ENCODE data around the gene ZNF217. TPM values are rescaled to one million over a fixed set of nuclear protein-coding genes. Genes with fewer than 3 reads are reported as not detected.
"Not testable (repeated sequence)": the region's sequence is repeated elsewhere in the genome, so short reads cannot be mapped to it uniquely, and the experiment has no call there.

Gene ZNF217
- 10 to 100 TPM in 2 of 4 donors, 1 to 10 TPM in 2; 8.5 to 15.6 (median 11.6) TPM for total RNA-seq
- polyA plus RNA-seq: 4.5 TPM
- long read RNA-seq, donor 1, partial matches to known transcripts: 4 of 6 reads
- long read RNA-seq, donor 1, other reads (novel, unspliced or antisense): 2 of 6 reads
- long read RNA-seq, donor 2: 0 reads
- long read RNA-seq, donor 3, partial matches to known transcripts: 1 of 3 reads
- long read RNA-seq, donor 3, other reads (novel, unspliced or antisense): 2 of 3 reads
- long read RNA-seq, donor 4: 0 reads

- Histone ChIP-seq H3K4me3 (ENCODE audit: low read length) (peak within 1 kb of the TSS; percentile 99), H3K27ac (ENCODE audit: low read length) (peak within 1 kb of the TSS; percentile 100)
- H3K4me1 ChIP-seq (ENCODE audit: control insufficient read depth, insufficient read depth, low read length); H3K27me3 ChIP-seq (ENCODE audit: control insufficient read depth, insufficient read depth); H3K9me3 ChIP-seq (ENCODE audit: control insufficient read depth, low read length): not testable (repeated sequence)
- intact Hi-C loops (cut with DNase I): loop anchor here in 1 of 4 donors (10.0 kb wide), 1 partner anchor 141 kb away; no protein-coding TSS in a partner anchor
- DNase-seq (peak; percentile 82 to 92 (median 90)), ATAC-seq (peak; percentile 67 to 68)
- WGBS: 6% methylated on average over 63 of the region's 66 CpGs
Measured at GRCh38 chr20:53593466-53594007, at the start of gene ZNF217. TSS of gene ZNF217 (minus strand) at chr20:53593839. CDS start at chr20:53582826, 11,013 bp downstream.

- no peaks in the 10 kb centered on the region for H3K9me3 ChIP-seq (ENCODE audit: control insufficient read depth, low read length)
- peak in 1 of 3 donors; percentile 57 for DNase-seq
- 40% methylated on average over 12 of the region's 12 CpGs for WGBS
- peak; percentile 84 to 88 for ATAC-seq
- intact Hi-C loops (cut with DNase I): no loop called here
- H3K4me3 ChIP-seq (ENCODE audit: low read length): no peak overlapping the region
- no peaks in the 10 kb centered on the region for H3K4me1 ChIP-seq (ENCODE audit: control insufficient read depth, insufficient read depth, low read length)
- no peaks in the 10 kb centered on the region for H3K27me3 ChIP-seq (ENCODE audit: control insufficient read depth, insufficient read depth)
- H3K27ac ChIP-seq (ENCODE audit: low read length): peak overlapping the region; percentile 2
Measured at GRCh38 chr20:53643031-53643832, 49.6 kb upstream of the ZNF217 start.

GRCh38 chr20:53642196-53643030, 48.8 kb upstream of the ZNF217 start:
- intact Hi-C loops (cut with DNase I): no loop called here
- whole genome bisulfite sequencing: 64% methylated on average over 17 of the region's 17 CpGs
- Histone ChIP-seq H3K27ac (ENCODE audit: low read length) (peak overlapping the region; percentile 18), H3K4me1 (ENCODE audit: control insufficient read depth, insufficient read depth, low read length) (no peaks in the 10 kb centered on the region), H3K27me3 (ENCODE audit: control insufficient read depth, insufficient read depth) (no peaks in the 10 kb centered on the region), H3K9me3 (ENCODE audit: control insufficient read depth, low read length) (no peaks in the 10 kb centered on the region), H3K4me3 (ENCODE audit: low read length) (no peak overlapping the region)
- DNase-seq (peak in 1 of 3 donors; percentile 66), ATAC-seq (peak; percentile 88 to 89)

- intact Hi-C loops (cut with DNase I): no loop called here
- no peaks in the 10 kb centered on the region for H3K4me1 ChIP-seq (ENCODE audit: control insufficient read depth, insufficient read depth, low read length)
- H3K4me3 ChIP-seq (ENCODE audit: low read length): no peak overlapping the region
- no peaks in the 10 kb centered on the region for H3K27me3 ChIP-seq (ENCODE audit: control insufficient read depth, insufficient read depth)
- no peak for ATAC-seq
- H3K9me3 ChIP-seq (ENCODE audit: control insufficient read depth, low read length): no peaks in the 10 kb centered on the region
- DNase-seq: no peak
- no peak overlapping the region for H3K27ac ChIP-seq (ENCODE audit: low read length)
- 92% methylated on average over 6 of the region's 6 CpGs for WGBS
Measured at GRCh38 chr20:53639647-53640440, 46.2 kb upstream of the ZNF217 start.

GRCh38 chr20:53639128-53639527, 45.5 kb upstream of the ZNF217 start:
- WGBS: 87% methylated on average over 3 of the region's 3 CpGs
- Histone ChIP-seq H3K27me3 (ENCODE audit: control insufficient read depth, insufficient read depth) (no peaks in the 10 kb centered on the region), H3K4me3 (ENCODE audit: low read length) (no peak overlapping the region), H3K4me1 (ENCODE audit: control insufficient read depth, insufficient read depth, low read length) (no peaks in the 10 kb centered on the region), H3K27ac (ENCODE audit: low read length) (no peak overlapping the region), H3K9me3 (ENCODE audit: control insufficient read depth, low read length) (no peaks in the 10 kb centered on the region)
- no peak for ATAC-seq
- no peak for DNase-seq
- intact Hi-C loops (cut with DNase I): no loop called here

GRCh38 chr20:53637310-53637709, 43.7 kb upstream of the ZNF217 start:
- 98% methylated on average over 9 of the region's 9 CpGs for WGBS
- H3K27ac ChIP-seq (ENCODE audit: low read length); intact Hi-C loops (cut with DNase I); H3K9me3 ChIP-seq (ENCODE audit: control insufficient read depth, low read length); H3K4me1 ChIP-seq (ENCODE audit: control insufficient read depth, insufficient read depth, low read length); H3K27me3 ChIP-seq (ENCODE audit: control insufficient read depth, insufficient read depth); DNase-seq; ATAC-seq; H3K4me3 ChIP-seq (ENCODE audit: low read length): not testable (repeated sequence)

GRCh38 chr20:53636540-53637097, 43.0 kb upstream of the ZNF217 start:
- no peaks in the 10 kb centered on the region for H3K27me3 ChIP-seq (ENCODE audit: control insufficient read depth, insufficient read depth)
- WGBS: 84% methylated on average over 2 of the region's 2 CpGs

GRCh38 chr20:53635221-53635620, 41.6 kb upstream of the ZNF217 start:
- no peak for DNase-seq
- no peak overlapping the region for H3K4me3 ChIP-seq (ENCODE audit: low read length)
- intact Hi-C loops (cut with DNase I): no loop called here
- no peaks in the 10 kb centered on the region for H3K27me3 ChIP-seq (ENCODE audit: control insufficient read depth, insufficient read depth)
- no peak for ATAC-seq
- H3K27ac ChIP-seq (ENCODE audit: low read length): no peak overlapping the region
- WGBS: 86% methylated on average over 5 of the region's 5 CpGs
- H3K9me3 ChIP-seq (ENCODE audit: control insufficient read depth, low read length): no peaks in the 10 kb centered on the region
- H3K4me1 ChIP-seq (ENCODE audit: control insufficient read depth, insufficient read depth, low read length): no peaks in the 10 kb centered on the region

More at GRCh38 chr20:53636540-53637097, 43.0 kb upstream of the ZNF217 start:
- Histone ChIP-seq H3K4me1 (ENCODE audit: control insufficient read depth, insufficient read depth, low read length) (no peaks in the 10 kb centered on the region), H3K4me3 (ENCODE audit: low read length) (no peak overlapping the region), H3K27ac (ENCODE audit: low read length) (no peak overlapping the region), H3K9me3 (ENCODE audit: control insufficient read depth, low read length) (no peaks in the 10 kb centered on the region)
- DNase-seq: no peak
- intact Hi-C loops (cut with DNase I): no loop called here
- ATAC-seq: no peak

- Histone ChIP-seq H3K4me3 (ENCODE audit: low read length) (no peak overlapping the region), H3K9me3 (ENCODE audit: control insufficient read depth, low read length) (no peaks in the 10 kb centered on the region), H3K27me3 (ENCODE audit: control insufficient read depth, insufficient read depth) (no peaks in the 10 kb centered on the region), H3K4me1 (ENCODE audit: control insufficient read depth, insufficient read depth, low read length) (no peaks in the 10 kb centered on the region), H3K27ac (ENCODE audit: low read length) (no peak overlapping the region)
- ATAC-seq (no peak), DNase-seq (no peak)
- WGBS: 94% methylated on average over 12 of the region's 12 CpGs
- intact Hi-C loops (cut with DNase I): no loop called here
Measured at GRCh38 chr20:53631909-53632662, 38.4 kb upstream of the ZNF217 start.

Measured in right cardiac atrium (tissue), 5 donors.